Measurements from ENCODE around the gene ATP5F1E. TPM values are rescaled to one million over a fixed set of nuclear protein-coding genes. Genes with fewer than 3 reads are reported as not detected.

ATP5F1E gene
- total RNA-seq, 4 donors from 2014 or later = 9.9 to 21.1 (median 15.2) TPM

GRCh38 chr20:59074456-59074855 is 42.3 kb upstream of the ATP5F1E start:
- intact Hi-C loops (cut with DNase I; ENCODE audit: low total_unique reads) = no loop called here
- WGBS, 2 donors = 36 to 43% methylated on average over 3 of the region's 3 CpGs
- no peak overlapping the region for H3K4me3 ChIP-seq (ENCODE audit: low read depth, poor library complexity, severe bottlenecking)
- DNase-seq (ENCODE audit: low spot score in 2 of 2) = no peak
- TF ChIP-seq CTCF (IDR thresholded peaks at IDR 0.05) (no peak), POLR2A (IDR thresholded peaks at IDR 0.05) (no peak)

- 91 to 100% methylated on average over 1 of the region's 1 CpG for WGBS, 2 donors
- H3K4me3 ChIP-seq (ENCODE audit: low read depth, poor library complexity, severe bottlenecking) = no peak overlapping the region
- no peak for DNase-seq (ENCODE audit: low spot score in 2 of 2)
- no peak for TF ChIP-seq CTCF (IDR thresholded peaks at IDR 0.05)
- no peak for TF ChIP-seq POLR2A (IDR thresholded peaks at IDR 0.05)
- intact Hi-C loops (cut with DNase I; ENCODE audit: low total_unique reads) = no loop called here
Observed at GRCh38 chr20:59073582-59073981, 41.4 kb upstream of the ATP5F1E start.

- no peak overlapping the region for H3K4me3 ChIP-seq (ENCODE audit: low read depth, poor library complexity, severe bottlenecking)
- no peak for TF ChIP-seq CTCF (IDR thresholded peaks at IDR 0.05)
- no peak for TF ChIP-seq POLR2A (IDR thresholded peaks at IDR 0.05)
- no peak for DNase-seq (ENCODE audit: low spot score in 2 of 2)
- 59 to 63% methylated on average over 1 of the region's 1 CpG for WGBS, 2 donors
- intact Hi-C loops (cut with DNase I; ENCODE audit: low total_unique reads) = no loop called here
Observed at GRCh38 chr20:59071216-59071615, 39.1 kb upstream of the ATP5F1E start.

- DNase-seq (ENCODE audit: low spot score in 2 of 2) = no peak
- no peak overlapping the region for H3K4me3 ChIP-seq (ENCODE audit: low read depth, poor library complexity, severe bottlenecking)
- TF ChIP-seq POLR2A (IDR thresholded peaks at IDR 0.05) (no peak), CTCF (IDR thresholded peaks at IDR 0.05) (no peak)
- WGBS, 2 donors = 25 to 28% methylated on average over 2 of the region's 2 CpGs
- intact Hi-C loops (cut with DNase I; ENCODE audit: low total_unique reads) = no loop called here
Observed at GRCh38 chr20:59069026-59069425, 36.9 kb upstream of the ATP5F1E start.

GRCh38 chr20:59068534-59068933 is 36.4 kb upstream of the ATP5F1E start:
- WGBS, 2 donors = 73 to 77% methylated on average over 4 of the region's 4 CpGs
- H3K4me3 ChIP-seq (ENCODE audit: low read depth, poor library complexity, severe bottlenecking) = no peak overlapping the region
- no peak for DNase-seq (ENCODE audit: low spot score in 2 of 2)
- intact Hi-C loops (cut with DNase I; ENCODE audit: low total_unique reads) = no loop called here
- no peak for TF ChIP-seq POLR2A (IDR thresholded peaks at IDR 0.05)
- TF ChIP-seq CTCF (IDR thresholded peaks at IDR 0.05) = no peak

- H3K4me3 ChIP-seq (ENCODE audit: low read depth, poor library complexity, severe bottlenecking) = no peak overlapping the region
- TF ChIP-seq POLR2A (IDR thresholded peaks at IDR 0.05) = no peak
- TF ChIP-seq CTCF (IDR thresholded peaks at IDR 0.05) = no peak
- intact Hi-C loops (cut with DNase I; ENCODE audit: low total_unique reads) = no loop called here
- WGBS, 2 donors = 35 to 51% methylated on average over 4 of the region's 4 CpGs
- DNase-seq (ENCODE audit: low spot score in 2 of 2) = no peak
Observed at GRCh38 chr20:59064214-59064722, 32.1 kb upstream of the ATP5F1E start.

All from lower leg skin (tissue), 4 donors.